Kidney epithelial cell (primary cell): ENCODE measurements around the gene ATAD5. TPM values are rescaled to one million over a fixed set of nuclear protein-coding genes. Genes with fewer than 3 reads are reported as not detected.

Experiments
- DNase-seq: peaks from one replicate; pipeline ENCODE4 v3.0.0-alpha.2; 2010; ENCODE audit warnings: low read depth
- H3K27me3 ChIP-seq: 2 replicates; pipeline ENCODE4 v1.6.0; 2011; ENCODE audit warnings: low read length; ENCODE audit not compliant: control insufficient read depth, insufficient read depth
- H3K36me3 ChIP-seq: 2 replicates; pipeline ENCODE4 v1.5.1; 2011; ENCODE audit warnings: low read length; ENCODE audit not compliant: control insufficient read depth, insufficient read depth
- H3K4me3 ChIP-seq: 2 replicates; pipeline ENCODE4 v1.5.1; 2011; ENCODE audit warnings: low read depth, mild to moderate bottlenecking, control low read depth, low read length
- CTCF ChIP-seq: IDR thresholded peaks from 2 replicates; pipeline ENCODE4 v1.5.1; 2011; ENCODE audit warnings: mild to moderate bottlenecking, moderate library complexity, low read length, control low read depth, inconsistent platforms; ENCODE audit not compliant: insufficient read depth, poor library complexity, severe bottlenecking
- total RNA-seq: library from RNA; depleted of rRNA; stranded (reverse); fragments of >200 nt; gene quantifications from 2 replicates; pipeline ENCODE4 v1.2.3, GENCODE V29; 2015

The ATAD5 gene
- total RNA-seq, 1 donor from 2014 or later = 3.8 TPM

GRCh38 chr17:30942308-30943079 lies 110.7 kb downstream of the ATAD5 start:
- TF ChIP-seq CTCF = no peak
- no peak overlapping the region for H3K4me3 ChIP-seq

More at GRCh38 chr17:30942308-30943079, 110.7 kb downstream of the ATAD5 start:
- DNase-seq = no peak
- Histone ChIP-seq H3K36me3 (no peaks in the 10 kb centered on the region), H3K27me3 (no peaks in the 10 kb centered on the region)

Other genes with a start within 250 kb of the ATAD5 start
- gene CRLF3, start 7.3 kb upstream of the ATAD5 start, total RNA-seq = 11.6 and 11.7 TPM in 2 replicates
- 7.8 and 8.8 TPM in 2 replicates for gene TEFM, start 74.3 kb downstream of the ATAD5 start, total RNA-seq
- 9.7 and 10.0 TPM in 2 replicates for gene ADAP2, start 90.0 kb downstream of the ATAD5 start, total RNA-seq
- 11.1 and 11.8 TPM in 2 replicates for gene RNF135, start 139.1 kb downstream of the ATAD5 start, total RNA-seq